AG09319 (cell line): ENCODE measurements around the gene DOK6.

ENCODE experiments used
- DNase-seq: peaks from one replicate; pipeline ENCODE4 v3.0.0-alpha.2; 2010; ENCODE audit warnings: low read depth; ENCODE audit errors: extremely low read depth
- TF ChIP-seq, protein P1 (sequence below): IDR thresholded peaks from 2 replicates; pipeline ENCODE4 v1.5.1; 2011; ENCODE audit warnings: low read depth, mild to moderate bottlenecking, inconsistent platforms, low read length, moderate library complexity

The DOK6 gene

DNA sequence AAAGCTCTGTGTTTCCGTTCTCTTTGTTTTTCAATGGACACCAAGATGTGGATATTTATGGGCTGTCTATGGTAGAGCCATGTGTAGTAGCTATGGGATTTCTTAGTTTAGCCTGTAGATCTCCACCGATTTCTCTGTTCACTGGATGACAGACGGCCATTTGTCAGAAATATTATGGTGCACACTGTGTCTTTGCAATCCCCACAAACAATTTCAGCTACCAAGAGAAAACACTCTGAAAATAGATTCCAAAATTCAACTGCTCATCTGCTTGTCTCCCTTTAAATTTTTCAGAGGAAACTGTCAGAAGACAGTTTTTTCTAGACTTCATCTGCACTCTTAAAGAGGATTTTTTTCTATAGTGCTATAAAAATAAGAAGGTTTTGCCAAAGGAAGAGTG is 380.2 kb downstream of the DOK6 start:
- no peak for DNase-seq
- TF ChIP-seq, protein P1, sequence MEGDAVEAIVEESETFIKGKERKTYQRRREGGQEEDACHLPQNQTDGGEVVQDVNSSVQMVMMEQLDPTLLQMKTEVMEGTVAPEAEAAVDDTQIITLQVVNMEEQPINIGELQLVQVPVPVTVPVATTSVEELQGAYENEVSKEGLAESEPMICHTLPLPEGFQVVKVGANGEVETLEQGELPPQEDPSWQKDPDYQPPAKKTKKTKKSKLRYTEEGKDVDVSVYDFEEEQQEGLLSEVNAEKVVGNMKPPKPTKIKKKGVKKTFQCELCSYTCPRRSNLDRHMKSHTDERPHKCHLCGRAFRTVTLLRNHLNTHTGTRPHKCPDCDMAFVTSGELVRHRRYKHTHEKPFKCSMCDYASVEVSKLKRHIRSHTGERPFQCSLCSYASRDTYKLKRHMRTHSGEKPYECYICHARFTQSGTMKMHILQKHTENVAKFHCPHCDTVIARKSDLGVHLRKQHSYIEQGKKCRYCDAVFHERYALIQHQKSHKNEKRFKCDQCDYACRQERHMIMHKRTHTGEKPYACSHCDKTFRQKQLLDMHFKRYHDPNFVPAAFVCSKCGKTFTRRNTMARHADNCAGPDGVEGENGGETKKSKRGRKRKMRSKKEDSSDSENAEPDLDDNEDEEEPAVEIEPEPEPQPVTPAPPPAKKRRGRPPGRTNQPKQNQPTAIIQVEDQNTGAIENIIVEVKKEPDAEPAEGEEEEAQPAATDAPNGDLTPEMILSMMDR = no peak

DNA sequence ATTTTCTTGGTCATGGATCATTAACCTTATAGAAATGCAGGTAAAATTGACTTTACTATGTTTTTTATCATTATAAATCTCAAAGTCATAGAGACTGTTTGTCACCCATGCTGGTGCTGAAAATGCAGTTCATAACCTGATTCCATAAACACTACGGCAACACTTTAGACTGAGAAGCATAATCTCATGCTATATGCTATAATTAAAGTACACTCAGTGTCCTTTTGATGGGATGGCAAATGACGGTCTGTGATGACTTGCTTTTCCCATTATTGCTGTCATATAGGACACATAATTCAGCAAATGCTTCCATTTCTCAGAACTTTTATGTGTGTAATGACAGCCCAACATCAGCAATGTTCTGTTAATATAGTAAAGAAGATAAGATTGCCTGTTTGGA is 384.1 kb downstream of the DOK6 start:
- DNase-seq = no peak
- TF ChIP-seq, protein P1 = no peak

DNA sequence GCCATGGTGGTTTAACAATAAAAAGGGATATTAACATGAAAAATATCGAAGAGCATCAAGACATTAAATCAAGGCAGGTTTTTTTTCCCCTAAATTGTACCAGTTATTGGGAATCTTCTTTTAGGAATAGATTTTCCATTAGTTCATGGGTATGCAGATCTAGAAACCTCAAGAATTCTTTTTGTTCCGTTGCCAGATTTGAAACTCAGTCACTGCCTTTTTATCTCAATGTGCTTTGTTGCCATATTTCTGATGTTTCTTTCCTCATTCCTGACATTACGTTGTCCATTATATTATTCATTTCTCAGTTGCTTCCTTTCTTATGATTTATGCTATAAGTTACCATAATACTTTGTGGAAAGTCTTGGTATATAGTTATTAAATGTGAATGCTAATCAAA is 384.8 kb downstream of the DOK6 start:
- TF ChIP-seq, protein P1 = no peak
- no peak for DNase-seq

DNA sequence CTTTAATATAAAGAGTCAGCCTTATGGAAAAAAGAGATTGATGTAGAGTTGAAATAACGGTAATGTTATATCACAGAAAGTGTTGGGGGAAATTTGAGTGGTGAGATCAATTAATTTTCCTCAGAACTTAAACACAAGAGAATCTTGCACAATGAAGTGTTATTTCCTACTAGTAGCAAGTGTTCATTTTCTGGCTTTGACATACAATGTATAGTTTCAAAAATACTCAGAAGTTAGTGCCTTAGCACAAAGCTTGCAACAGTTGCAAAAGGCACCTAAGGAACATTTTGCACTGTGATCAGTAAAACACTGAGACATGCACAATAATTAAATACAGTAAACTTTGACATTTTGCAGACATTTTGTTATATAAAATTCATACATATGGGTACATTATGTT is 385.7 kb downstream of the DOK6 start:
- TF ChIP-seq, protein P1 = no peak

DNA sequence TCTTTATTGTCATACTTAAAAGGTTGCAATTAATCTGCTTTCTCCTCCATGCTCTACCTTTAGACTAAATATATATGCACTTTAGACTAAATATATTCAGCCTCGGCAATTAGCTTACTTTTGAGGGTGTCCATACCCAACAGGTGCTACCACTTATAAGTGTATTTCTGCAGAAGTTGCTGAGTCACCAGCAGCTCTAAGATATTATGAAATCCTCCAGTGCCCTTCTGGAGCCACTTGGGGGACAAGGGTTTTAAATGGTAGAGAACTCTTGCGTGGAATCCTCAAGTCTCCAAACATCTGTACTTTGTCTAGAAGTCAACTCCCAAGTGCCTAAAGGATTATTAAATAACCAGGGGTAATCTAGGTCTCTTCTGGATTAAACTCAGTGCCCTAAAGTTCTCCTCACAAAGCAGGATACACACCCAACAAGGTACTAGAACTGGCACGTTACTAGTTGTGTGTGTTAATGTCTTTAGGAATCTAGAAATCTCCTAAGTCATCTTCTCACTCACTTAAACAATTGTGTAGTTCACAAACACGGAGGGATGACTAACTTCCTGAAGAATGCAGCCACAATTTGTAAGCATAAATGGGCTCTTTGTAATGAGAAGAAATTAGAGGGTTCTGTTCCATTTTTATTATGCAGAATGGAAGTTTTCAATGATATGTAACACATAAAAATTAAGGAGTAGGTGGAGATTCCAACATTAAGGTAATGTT is 387.3 kb downstream of the DOK6 start:
- TF ChIP-seq, protein P1 = no peak
- DNase-seq = peak; percentile 3

More for the DNA sequence above, 385.7 kb downstream of the DOK6 start:
- DNase-seq = no peak

DNA sequence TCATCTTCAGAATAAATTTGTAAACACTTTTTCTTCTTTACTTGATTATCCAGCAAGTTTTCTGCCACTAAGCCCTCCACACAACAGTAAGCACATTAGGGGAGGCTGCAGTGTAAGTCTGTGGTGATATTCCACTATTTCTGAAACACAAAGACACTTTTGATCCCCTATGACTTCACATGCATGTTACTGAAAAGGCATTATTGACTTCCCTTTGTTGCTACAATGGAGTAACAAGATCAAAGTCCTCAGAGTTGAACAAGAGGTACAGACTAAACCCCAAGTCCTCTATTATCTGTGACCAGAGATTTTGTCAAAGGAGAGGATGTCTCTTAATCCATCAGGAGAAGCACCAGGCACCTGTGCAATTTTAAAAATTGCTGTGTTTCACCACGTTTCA is 389.1 kb downstream of the DOK6 start:
- DNase-seq = no peak
- TF ChIP-seq, protein P1 = no peak

DNA sequence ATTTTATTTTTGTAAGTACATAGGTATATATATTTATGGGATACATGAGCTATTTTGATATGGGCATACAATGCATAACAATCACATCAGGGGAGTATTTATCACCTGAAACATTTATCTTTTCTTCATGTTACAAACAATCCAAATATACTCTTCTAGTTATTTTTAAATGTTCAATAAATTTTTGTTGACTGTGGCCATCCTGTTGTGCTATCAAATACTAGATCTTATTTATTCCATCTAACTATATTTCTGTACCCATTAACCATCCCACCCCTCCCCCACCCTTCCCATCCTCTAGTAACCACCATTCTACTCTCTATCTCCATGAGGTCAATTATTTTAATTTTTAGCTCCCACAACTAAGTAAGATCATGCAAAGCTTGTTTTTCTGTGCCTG is 390.0 kb downstream of the DOK6 start:
- TF ChIP-seq, protein P1 = no peak
- DNase-seq = no peak
